Caco-2 (cell line): ENCODE results near the gene TLN1. TPM values are rescaled to one million over a fixed set of nuclear protein-coding genes. Genes with fewer than 3 reads are reported as not detected.

Experiments used
- BruUV-seq: library from RNA; stranded (reverse); fragments of 400-500 nt; replicated peaks from 2 replicates; lab custom pipeline; 2021; lab: Mats Ljungman, UMichigan
- CTCF ChIA-PET: fragments of 300-600 bp; sonication (Branson Sonifier 250); formaldehyde crosslinking; loops from one replicate; lab custom pipeline; 2022; ENCODE audit warnings: antibody characterized with exemption; lab: Charles Lee
- POLR2A ChIA-PET: fragments of 300-600 bp; sonication (Branson Sonifier 250); formaldehyde crosslinking; loops from one replicate; lab custom pipeline; 2022; ENCODE audit warnings: antibody characterized with exemption; lab: Charles Lee
- DNase-seq, 2 experiments: peaks; one replicate each; pipeline versions ENCODE4 v3.0.0 to v3.0.0-alpha.2; 2020 to 2022
- H3K27me3 ChIP-seq: replicated peaks from 2 replicates; pipeline ENCODE4 v1.6.0; 2011; ENCODE audit warnings: low read length; ENCODE audit not compliant: control insufficient read depth, insufficient read depth
- H3K36me3 ChIP-seq: 2 replicates; pipeline ENCODE4 v1.5.1; 2011; ENCODE audit warnings: low read length; ENCODE audit not compliant: control insufficient read depth, insufficient read depth
- H3K4me1 ChIP-seq: fragments of 250-450 bp; sonication (Bioruptor Pico); 2 replicates; pipeline ENCODE4 v1.5.1; 2020; ENCODE audit warnings: mild to moderate bottlenecking
- H3K4me3 ChIP-seq: 2 replicates; pipeline ENCODE4 v1.5.1; 2011; ENCODE audit warnings: low read depth, mild to moderate bottlenecking, control low read depth, low read length
- H3K9me3 ChIP-seq: fragments of 250-450 bp; sonication (Bioruptor Pico); 2 replicates; pipeline ENCODE4 v1.5.1; 2020; ENCODE audit warnings: mild to moderate bottlenecking, moderate library complexity
- H3K27ac Mint-ChIP-seq: one replicate; pipeline ENCODE4 v1.8.0; 2022; ENCODE audit warnings: mixed read lengths; ENCODE audit not compliant: unreplicated experiment
- H3K27me3 Mint-ChIP-seq: one replicate; pipeline ENCODE4 v1.8.0; 2022; ENCODE audit warnings: mixed read lengths; ENCODE audit not compliant: insufficient read depth, unreplicated experiment
- H3K36me3 Mint-ChIP-seq: one replicate; pipeline ENCODE4 v1.8.0; 2022; ENCODE audit warnings: mild to moderate bottlenecking, mixed read lengths; ENCODE audit not compliant: insufficient read depth, unreplicated experiment
- H3K4me1 Mint-ChIP-seq: one replicate; pipeline ENCODE4 v1.8.0; 2022; ENCODE audit warnings: low read depth, mixed read lengths; ENCODE audit not compliant: unreplicated experiment
- H3K4me3 Mint-ChIP-seq: one replicate; pipeline ENCODE4 v1.8.0; 2022; ENCODE audit warnings: mild to moderate bottlenecking, moderate library complexity, mixed read lengths; ENCODE audit not compliant: unreplicated experiment
- H3K9me3 Mint-ChIP-seq: one replicate; pipeline ENCODE4 v1.8.0; 2022; ENCODE audit warnings: mixed read lengths; ENCODE audit not compliant: unreplicated experiment
- intact Hi-C: fragments of 100-400 bp; cut with micrococcal nuclease; formaldehyde crosslinking; loops from one replicate; pipeline ENCODE4 v1.10.0; 2022; ENCODE audit not compliant: unreplicated experiment
- total RNA-seq: library from RNA; stranded (reverse); gene quantifications from 2 replicates; pipeline ENCODE4 v1.2.3, GENCODE V29; 2022
- TF ChIP-seq, protein P1 (sequence below), 2 experiments: fragments of 200-600 bp in 1 of 2; IDR thresholded peaks; 1 replicate in 1 of 2; 2 replicates in 1 of 2; pipeline versions ENCODE4 v1.5.1 to v1.8.0; 2011 to 2022; ENCODE audit warnings: antibody characterized with exemption in 1 of 2, control low read depth in 1 of 2, inconsistent platforms in 1 of 2, low read depth in 1 of 2, low read length in 1 of 2, mild to moderate bottlenecking in 1 of 2, moderate library complexity in 1 of 2; ENCODE audit not compliant: insufficient read depth in 1 of 2, severe bottlenecking in 1 of 2, unreplicated experiment in 1 of 2

Gene TLN1
- total RNA-seq, 1 experiment from 2014 or later = 147 TPM

DNA sequence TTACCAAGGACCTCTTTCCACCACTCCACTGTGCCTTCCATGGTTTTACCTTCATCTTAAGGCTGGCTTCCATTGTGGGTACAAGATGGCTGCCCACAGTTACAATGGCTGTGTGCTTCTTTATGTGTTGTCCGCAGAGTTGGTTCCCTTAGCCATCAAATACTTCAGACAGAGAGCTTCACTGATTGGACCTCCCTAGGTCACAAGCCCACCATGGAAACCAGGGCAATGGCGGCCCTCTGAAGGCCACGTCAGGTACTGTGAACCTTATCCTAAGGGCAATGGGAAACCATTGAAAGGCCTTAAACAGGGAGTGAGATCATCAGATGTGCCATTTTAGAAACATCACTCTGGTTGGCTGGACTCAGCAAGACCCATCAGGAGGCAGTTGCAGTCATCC, 64.1 kb downstream of the TLN1 start:
- no peaks in the 10 kb centered on the region for H3K27me3 Mint-ChIP-seq
- H3K4me3 Mint-ChIP-seq = no peak overlapping the region
- peaks cover 22% of the 10 kb centered on the region for H3K4me1 Mint-ChIP-seq
- CTCF ChIA-PET = no interaction called here
- Histone ChIP-seq H3K36me3 (no peaks in the 10 kb centered on the region), H3K4me3 (no peak overlapping the region), H3K9me3 (no peaks in the 10 kb centered on the region), H3K4me1 (peaks cover 34% of the 10 kb centered on the region), H3K27me3 (no peaks in the 10 kb centered on the region)
- TF ChIP-seq, protein P1, sequence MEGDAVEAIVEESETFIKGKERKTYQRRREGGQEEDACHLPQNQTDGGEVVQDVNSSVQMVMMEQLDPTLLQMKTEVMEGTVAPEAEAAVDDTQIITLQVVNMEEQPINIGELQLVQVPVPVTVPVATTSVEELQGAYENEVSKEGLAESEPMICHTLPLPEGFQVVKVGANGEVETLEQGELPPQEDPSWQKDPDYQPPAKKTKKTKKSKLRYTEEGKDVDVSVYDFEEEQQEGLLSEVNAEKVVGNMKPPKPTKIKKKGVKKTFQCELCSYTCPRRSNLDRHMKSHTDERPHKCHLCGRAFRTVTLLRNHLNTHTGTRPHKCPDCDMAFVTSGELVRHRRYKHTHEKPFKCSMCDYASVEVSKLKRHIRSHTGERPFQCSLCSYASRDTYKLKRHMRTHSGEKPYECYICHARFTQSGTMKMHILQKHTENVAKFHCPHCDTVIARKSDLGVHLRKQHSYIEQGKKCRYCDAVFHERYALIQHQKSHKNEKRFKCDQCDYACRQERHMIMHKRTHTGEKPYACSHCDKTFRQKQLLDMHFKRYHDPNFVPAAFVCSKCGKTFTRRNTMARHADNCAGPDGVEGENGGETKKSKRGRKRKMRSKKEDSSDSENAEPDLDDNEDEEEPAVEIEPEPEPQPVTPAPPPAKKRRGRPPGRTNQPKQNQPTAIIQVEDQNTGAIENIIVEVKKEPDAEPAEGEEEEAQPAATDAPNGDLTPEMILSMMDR (IDR thresholded peaks at IDR 0.05; ENCODE audit: insufficient read depth in 1 of 2, low read depth in 1 of 2, low read length in 1 of 2, severe bottlenecking in 1 of 2, unreplicated experiment in 1 of 2) = no peak
- peaks cover 12% of the 10 kb centered on the region for H3K9me3 Mint-ChIP-seq
- no TSS peak for BruUV-seq
- H3K27ac Mint-ChIP-seq = peak overlapping the region; percentile 16
- H3K36me3 Mint-ChIP-seq = peaks cover 13% of the 10 kb centered on the region
- POLR2A ChIA-PET = no interaction called here
- DNase-seq = no peak
- intact Hi-C loops = loop anchor here (2.0 kb wide), 1 partner anchor 65 kb away; the partner anchor contains the start of genes CREB3 and TLN1

DNA sequence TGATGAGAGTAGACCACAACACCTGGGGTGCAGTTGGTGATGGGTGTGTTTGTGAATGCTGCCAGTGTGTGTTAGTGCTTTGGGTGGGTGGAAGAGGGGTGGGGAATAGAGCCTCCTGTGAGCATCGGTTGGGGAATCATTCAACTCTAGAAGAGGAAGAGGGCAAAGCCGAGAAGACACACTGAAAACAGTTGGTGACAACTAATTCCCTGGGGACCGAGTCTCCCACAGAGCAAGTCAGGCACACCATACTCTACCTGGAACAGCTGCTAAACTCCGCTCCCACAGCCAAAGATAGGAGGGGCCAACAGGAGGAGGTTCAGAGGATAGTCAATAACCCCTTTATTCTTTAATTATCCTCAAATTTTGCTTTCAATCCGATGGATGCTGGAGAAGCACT, 65.4 kb downstream of the TLN1 start:
- no peak for DNase-seq
- Mint-ChIP-seq H3K36me3 (peaks cover 25% of the 10 kb centered on the region), H3K4me1 (peaks cover 29% of the 10 kb centered on the region), H3K27ac (no peak overlapping the region), H3K9me3 (peaks cover 12% of the 10 kb centered on the region), H3K4me3 (no peak overlapping the region), H3K27me3 (no peaks in the 10 kb centered on the region)
- BruUV-seq = no TSS peak
- intact Hi-C loops = no loop called here
- Histone ChIP-seq H3K4me3 (no peak overlapping the region), H3K4me1 (peaks cover 34% of the 10 kb centered on the region), H3K36me3 (no peaks in the 10 kb centered on the region), H3K27me3 (no peaks in the 10 kb centered on the region), H3K9me3 (no peaks in the 10 kb centered on the region)
- TF ChIP-seq, protein P1 (IDR thresholded peaks at IDR 0.05; ENCODE audit: insufficient read depth in 1 of 2, low read depth in 1 of 2, low read length in 1 of 2, severe bottlenecking in 1 of 2, unreplicated experiment in 1 of 2) = no peak
- POLR2A ChIA-PET = interaction anchor here (1.1 to 2.0 kb wide), 2 partner anchors 61 to 62 kb away, joined by 3 to 5 read pairs; no protein-coding TSS in a partner anchor
- CTCF ChIA-PET = interaction anchor here (3.7 kb wide), 1 partner anchor 30 kb away, joined by 35 read pairs; no protein-coding TSS in a partner anchor

DNA sequence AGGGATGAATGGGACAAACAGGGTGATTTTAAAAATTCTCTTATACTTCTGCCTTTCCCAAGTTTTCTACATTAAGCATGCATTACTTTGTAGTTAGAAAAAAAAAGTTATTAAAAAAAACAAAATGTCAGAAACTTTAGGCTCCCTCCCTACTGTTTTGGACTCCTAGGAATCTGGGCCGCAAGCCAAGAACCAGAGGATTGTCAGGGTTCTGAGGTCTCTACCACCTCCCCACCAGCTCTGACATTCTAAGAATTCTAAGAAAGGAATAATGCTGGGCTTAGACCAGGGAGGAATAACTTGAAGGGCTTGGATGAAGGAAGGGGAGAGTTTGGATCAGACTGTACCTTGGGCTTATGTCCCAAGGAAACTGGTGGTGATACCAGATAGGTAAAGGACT, 66.0 kb downstream of the TLN1 start:
- Mint-ChIP-seq H3K4me3 (no peak overlapping the region), H3K36me3 (peaks cover 29% of the 10 kb centered on the region), H3K9me3 (peaks cover 12% of the 10 kb centered on the region), H3K27ac (no peak overlapping the region), H3K27me3 (no peaks in the 10 kb centered on the region), H3K4me1 (peaks cover 29% of the 10 kb centered on the region)
- H3K4me1 ChIP-seq = peaks cover 34% of the 10 kb centered on the region
- no peaks in the 10 kb centered on the region for H3K36me3 ChIP-seq
- DNase-seq = no peak
- CTCF ChIA-PET = interaction anchor here (2.1 to 3.7 kb wide), 2 partner anchors 30 to 66 kb away, joined by 6 to 35 read pairs; partner anchors contain the start of genes CREB3 and TLN1
- intact Hi-C loops = no loop called here
- POLR2A ChIA-PET = interaction anchor here (1.1 to 2.0 kb wide), 3 partner anchors 25 to 62 kb away, joined by 3 to 5 read pairs (median 5); no protein-coding TSS in a partner anchor
- H3K4me3 ChIP-seq = no peak overlapping the region
- H3K9me3 ChIP-seq = no peaks in the 10 kb centered on the region
- no peaks in the 10 kb centered on the region for H3K27me3 ChIP-seq
- TF ChIP-seq, protein P1 (IDR thresholded peaks at IDR 0.05; ENCODE audit: insufficient read depth in 1 of 2, low read depth in 1 of 2, low read length in 1 of 2, severe bottlenecking in 1 of 2, unreplicated experiment in 1 of 2) = no peak
- BruUV-seq = no TSS peak
